HEK293T (cell line): ENCODE results near the gene TBC1D14.
"Not testable (repeated sequence)": the region's sequence is repeated elsewhere in the genome, so short reads cannot be mapped to it uniquely, and the experiment has no call there.

Experiments
- CTCF ChIA-PET: fragments of 350-600 bp; formaldehyde crosslinking; extraction: SDS; loops from one replicate; lab custom pipeline; 2021; ENCODE audit warnings: antibody characterized with exemption, inconsistent platforms; lab: Yijun Ruan, JAX
- POLR2A ChIA-PET: fragments of 350-600 bp; formaldehyde crosslinking; extraction: SDS; loops from one replicate; lab custom pipeline; 2020; ENCODE audit warnings: antibody characterized with exemption, inconsistent platforms; lab: Yijun Ruan, JAX
- DNase-seq: peaks from one replicate; pipeline ENCODE4 v3.0.0; 2012; ENCODE audit warnings: mixed read lengths; ENCODE audit errors: extremely low spot score
- ARNT ChIP-seq: fragments of 450-650 bp; IDR thresholded peaks from 2 replicates; pipeline ENCODE4 v1.6.1; 2017; ENCODE audit warnings: mild to moderate bottlenecking
- BHLHE40 ChIP-seq: fragments of 450-650 bp; IDR thresholded peaks from 2 replicates; pipeline ENCODE4 v1.6.1; 2016; ENCODE audit warnings: mild to moderate bottlenecking, moderate library complexity, borderline replicate concordance
- CTBP1 ChIP-seq: fragments of 450-650 bp; IDR thresholded peaks from 2 replicates; pipeline ENCODE4 v1.6.1; 2016; ENCODE audit warnings: borderline replicate concordance
- ELF4 ChIP-seq: fragments of 450-650 bp; IDR thresholded peaks from 2 replicates; pipeline ENCODE4 v1.6.1; 2017; ENCODE audit warnings: antibody characterized with exemption
- FOXA1 ChIP-seq: fragments of 450-650 bp; IDR thresholded peaks from 2 replicates; pipeline ENCODE4 v1.6.1; 2016; ENCODE audit warnings: mild to moderate bottlenecking
- FOXK2 ChIP-seq: fragments of 450-650 bp; IDR thresholded peaks from 2 replicates; pipeline ENCODE4 v1.6.1; 2016; ENCODE audit warnings: mild to moderate bottlenecking
- FOXM1 ChIP-seq: fragments of 450-650 bp; IDR thresholded peaks from 2 replicates; pipeline ENCODE4 v1.6.1; 2017; ENCODE audit warnings: mild to moderate bottlenecking, borderline replicate concordance
- HDGF ChIP-seq: fragments of 450-650 bp; IDR thresholded peaks from 2 replicates; pipeline ENCODE4 v1.6.1; 2017; ENCODE audit warnings: antibody characterized with exemption, borderline replicate concordance
- L3MBTL2 ChIP-seq: fragments of 450-650 bp; conservative IDR thresholded peaks from 2 replicates; pipeline ENCODE4 v1.6.1; 2016; ENCODE audit warnings: mild to moderate bottlenecking
- LEF1 ChIP-seq: fragments of 450-650 bp; IDR thresholded peaks from 2 replicates; pipeline ENCODE4 v1.6.1; 2017; ENCODE audit warnings: mild to moderate bottlenecking, borderline replicate concordance
- NFRKB ChIP-seq: fragments of 450-650 bp; IDR thresholded peaks from 2 replicates; pipeline ENCODE4 v1.6.1; 2016; ENCODE audit warnings: mild to moderate bottlenecking, moderate library complexity
- SP1 ChIP-seq: fragments of 450-650 bp; IDR thresholded peaks from 2 replicates; pipeline ENCODE4 v1.6.1; 2017
- SUZ12 ChIP-seq: fragments of 450-650 bp; IDR thresholded peaks from 2 replicates; pipeline ENCODE4 v1.6.1; 2016; ENCODE audit warnings: mild to moderate bottlenecking
- TARDBP ChIP-seq: fragments of 450-650 bp; IDR thresholded peaks from 2 replicates; pipeline ENCODE4 v1.6.1; 2016
- ZNF384 ChIP-seq: fragments of 450-650 bp; IDR thresholded peaks from 2 replicates; pipeline ENCODE4 v1.6.1; 2016
- TF ChIP-seq, protein P1 (sequence below): fragments of 450-650 bp; IDR thresholded peaks from 2 replicates; pipeline ENCODE4 v1.6.1; 2016

Gene TBC1D14

GRCh38 chr4:6910340-6910959 is 824 bp downstream of the TBC1D14 start:
- ChIA-PET POLR2A (interaction anchor here (1.2 to 1.5 kb wide), 2 partner anchors 53 to 127 kb away, joined by 3 read pairs; no protein-coding TSS in a partner anchor), CTCF (interaction anchor here (0.6 kb wide), 1 partner anchor 180 kb away, joined by 3 read pairs; no protein-coding TSS in a partner anchor)
- TF ChIP-seq L3MBTL2 (0 out of 2 replicates have a peak, but pooled peaks have one; percentile 11), FOXA1 (no peak)
- DNase-seq, result peak; percentile 41

DNA sequence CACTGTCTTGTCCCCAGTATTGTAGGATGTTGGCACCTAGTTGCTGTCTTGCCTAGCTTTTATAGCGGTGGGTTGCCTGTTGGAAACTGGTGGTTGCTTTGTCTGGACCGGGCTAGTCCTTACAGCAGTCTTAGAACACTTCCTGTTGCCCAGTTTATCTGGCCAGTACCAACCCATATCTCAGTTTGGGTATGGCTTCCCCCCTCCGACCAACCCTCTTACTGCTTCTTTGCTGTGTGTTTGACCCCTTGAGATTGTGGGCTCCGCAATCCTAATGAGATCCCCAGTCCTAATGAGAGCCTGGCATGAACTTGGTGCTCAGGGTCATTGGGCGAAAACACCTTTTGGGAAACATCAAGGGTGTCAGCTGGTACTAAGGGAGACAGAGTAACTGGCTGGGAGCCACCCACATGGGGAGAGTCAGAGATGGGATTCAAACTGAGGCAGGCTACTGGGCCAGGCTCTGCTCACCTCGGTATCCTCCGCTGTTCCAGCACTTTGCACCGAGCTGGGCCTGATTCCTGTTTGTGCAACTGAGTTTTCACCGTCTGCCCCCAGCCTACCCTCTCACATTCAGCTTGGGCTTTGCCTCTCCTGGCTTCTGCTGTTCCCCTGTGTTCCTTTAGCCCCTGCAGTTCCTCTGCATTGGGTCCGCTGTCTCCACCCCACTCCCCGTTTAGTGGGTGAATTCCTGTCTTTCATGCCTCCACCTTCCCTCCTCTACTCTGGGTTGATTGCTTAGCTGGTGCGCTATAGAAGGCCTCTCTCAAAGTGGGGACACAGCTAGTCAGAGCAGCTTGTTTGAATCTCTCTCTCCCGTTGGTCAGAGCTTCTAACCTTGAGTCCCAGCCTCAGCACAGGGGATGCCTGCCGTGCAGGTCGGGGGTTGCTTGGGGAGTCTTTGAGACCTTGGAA is 1.6 kb downstream of the TBC1D14 start:
- CTCF ChIA-PET, result no interaction called here
- no peak for DNase-seq
- TF ChIP-seq HDGF, result no peak
- no peak for TF ChIP-seq NFRKB
- no peak for TF ChIP-seq BHLHE40
- no peak for TF ChIP-seq TARDBP
- TF ChIP-seq, protein P1, sequence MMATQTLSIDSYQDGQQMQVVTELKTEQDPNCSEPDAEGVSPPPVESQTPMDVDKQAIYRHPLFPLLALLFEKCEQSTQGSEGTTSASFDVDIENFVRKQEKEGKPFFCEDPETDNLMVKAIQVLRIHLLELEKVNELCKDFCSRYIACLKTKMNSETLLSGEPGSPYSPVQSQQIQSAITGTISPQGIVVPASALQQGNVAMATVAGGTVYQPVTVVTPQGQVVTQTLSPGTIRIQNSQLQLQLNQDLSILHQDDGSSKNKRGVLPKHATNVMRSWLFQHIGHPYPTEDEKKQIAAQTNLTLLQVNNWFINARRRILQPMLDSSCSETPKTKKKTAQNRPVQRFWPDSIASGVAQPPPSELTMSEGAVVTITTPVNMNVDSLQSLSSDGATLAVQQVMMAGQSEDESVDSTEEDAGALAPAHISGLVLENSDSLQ, result no peak
- TF ChIP-seq ARNT, result no peak
- no peak for TF ChIP-seq SUZ12
- no peak for TF ChIP-seq FOXK2
- TF ChIP-seq LEF1, result no peak
- POLR2A ChIA-PET, result interaction anchor here (0.6 to 1.2 kb wide), 3 partner anchors 128 to 194 kb away, joined by 3 to 4 read pairs (median 3); partner anchors contain the start of gene GRPEL1

GRCh38 chr4:6911917-6912316 is 2.3 kb downstream of the TBC1D14 start:
- DNase-seq, CTCF ChIA-PET: not testable (repeated sequence)

DNA sequence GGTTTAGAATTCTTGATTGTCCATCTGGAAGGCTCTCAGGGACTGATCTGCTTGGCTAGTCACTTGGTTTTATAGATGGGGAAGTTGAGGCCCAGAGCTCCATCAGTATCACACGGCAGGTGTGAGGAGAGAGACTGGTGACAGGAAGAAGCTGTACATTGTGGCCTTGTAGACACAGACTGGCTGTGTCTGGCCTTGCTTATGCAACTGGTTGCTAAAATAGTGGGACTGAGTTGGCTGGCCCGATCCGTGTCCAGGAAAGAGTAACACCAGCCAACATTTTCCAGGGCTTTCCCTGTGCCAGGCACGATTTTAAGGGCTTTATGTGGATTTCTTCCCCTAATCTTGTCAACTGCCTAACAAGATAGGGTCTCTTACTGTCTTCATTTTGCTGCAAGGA is 2.8 kb downstream of the TBC1D14 start:
- DNase-seq, result no peak
- CTCF ChIA-PET, result no interaction called here
- POLR2A ChIA-PET, result interaction anchor here (1.0 to 1.3 kb wide), 2 partner anchors 155 kb away, joined by 4 read pairs; partner anchors contain the start of gene GRPEL1
- TF ChIP-seq HDGF (no peak), LEF1 (no peak), L3MBTL2 (no peak), BHLHE40 (no peak), FOXA1 (no peak), ARNT (no peak), FOXM1 (no peak), SUZ12 (no peak), CTBP1 (no peak), FOXK2 (no peak), ZNF384 (no peak), SP1 (no peak), ELF4 (no peak), TARDBP (no peak), NFRKB (no peak)
- TF ChIP-seq, protein P1, result no peak

More at GRCh38 chr4:6911917-6912316, 2.3 kb downstream of the TBC1D14 start:
- POLR2A ChIA-PET, result interaction anchor here (1.0 kb wide), 1 partner anchor 155 kb away, joined by 4 read pairs; the partner anchor contains the start of gene GRPEL1

- no peak for DNase-seq
- TF ChIP-seq SUZ12 (no peak), L3MBTL2 (no peak), FOXK2 (no peak), NFRKB (no peak), ELF4 (no peak), SP1 (no peak), BHLHE40 (no peak)
- TF ChIP-seq, protein P1, result no peak
- CTCF ChIA-PET, result no interaction called here
- POLR2A ChIA-PET, result interaction anchor here (1.3 kb wide), 1 partner anchor 154 kb away, joined by 4 read pairs; the partner anchor contains the start of gene GRPEL1
Measured at GRCh38 chr4:6913350-6913905, 3.8 kb downstream of the TBC1D14 start.

DNA sequence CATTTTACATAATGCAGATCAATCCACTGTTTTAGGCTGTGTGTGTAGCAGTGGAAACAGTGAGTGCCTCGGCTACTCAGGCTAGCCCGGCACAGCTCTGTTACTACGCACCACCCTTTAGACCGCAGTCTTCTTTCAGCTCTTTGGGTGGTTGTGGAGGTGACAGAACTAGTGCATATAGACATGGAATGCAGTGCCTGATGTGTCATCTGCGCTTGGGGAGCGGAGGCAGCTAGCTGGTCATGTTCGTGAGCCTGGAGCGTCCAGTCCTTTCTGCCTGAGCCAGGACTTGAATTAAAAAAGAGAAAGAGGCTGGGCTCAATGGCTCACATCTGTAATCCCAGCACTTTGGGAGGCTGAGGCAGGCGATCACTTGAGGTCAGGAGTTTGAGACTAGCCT is 4.8 kb downstream of the TBC1D14 start:
- ChIA-PET POLR2A (no interaction called here), CTCF (interaction anchor here (1.2 kb wide), 1 partner anchor 85 kb away, joined by 8 read pairs; no protein-coding TSS in a partner anchor)
- TF ChIP-seq FOXM1 (no peak), SUZ12 (no peak), BHLHE40 (no peak), ARNT (no peak), ZNF384 (no peak)
- no peak for DNase-seq
